SH-SY5Y (cell line): Measurements from ENCODE around the gene GABRA5.

ENCODE experiments used
- GATA2 ChIP-seq: IDR thresholded peaks from 2 replicates; pipeline ENCODE4 v1.6.1; 2011; ENCODE audit warnings: mild to moderate bottlenecking, low read depth, low read length
- GATA3 ChIP-seq: IDR thresholded peaks from 2 replicates; pipeline ENCODE4 v1.6.1; 2011; ENCODE audit warnings: low read depth, mild to moderate bottlenecking, low read length, moderate library complexity

DNA sequence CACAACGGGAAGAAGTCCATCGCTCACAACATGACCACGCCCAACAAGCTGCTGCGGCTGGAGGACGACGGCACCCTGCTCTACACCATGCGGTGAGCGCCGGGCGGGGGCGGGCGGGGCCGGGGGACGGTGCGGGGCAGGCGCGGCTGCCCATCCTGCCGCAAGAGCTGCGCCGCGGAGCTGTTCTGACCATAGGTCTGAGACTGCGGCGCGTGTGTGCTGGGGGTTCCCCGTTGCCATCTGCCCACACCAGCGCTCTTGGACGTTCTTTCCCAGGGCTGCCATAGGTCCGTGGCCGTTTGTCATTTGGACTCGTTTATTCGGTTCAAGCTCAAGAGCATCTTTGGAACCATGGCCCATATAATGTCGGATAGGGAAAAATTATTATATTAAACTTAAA lies 16.6 kb downstream of the GABRA5 start:
- no peak for TF ChIP-seq GATA2
- TF ChIP-seq GATA3: no peak
